PFSK-1 (cell line): Measurements from ENCODE around the gene PATL1.

Experiments used
- FOXP2 ChIP-seq: optimal IDR thresholded peaks from 2 replicates; pipeline ENCODE3; 2011; ENCODE audit warnings: borderline replicate concordance, control low read depth, inconsistent platforms; ENCODE audit not compliant: insufficient read depth; ENCODE audit errors: extremely low read length, extremely low read depth
- POLR2AphosphoS5 ChIP-seq: IDR thresholded peaks from 2 replicates; pipeline ENCODE4 v1.6.1; 2012; ENCODE audit warnings: low read depth, mild to moderate bottlenecking, control low read depth, low read length, moderate library complexity
- SIN3A ChIP-seq: IDR thresholded peaks from 2 replicates; pipeline ENCODE4 v1.6.1; 2012; ENCODE audit warnings: mild to moderate bottlenecking, low read length, moderate library complexity, borderline replicate concordance; ENCODE audit not compliant: insufficient read depth
- TAF1 ChIP-seq: IDR thresholded peaks from 2 replicates; pipeline ENCODE4 v1.6.1; 2012; ENCODE audit warnings: low read length, control low read depth, borderline replicate concordance; ENCODE audit not compliant: insufficient read depth
- TF ChIP-seq, protein P1 (sequence below), 2 experiments: IDR thresholded peaks; 2 replicates each; pipeline versions ENCODE4 v1.6.1 to v1.8.0; 2011 to 2012; ENCODE audit warnings: low read depth in 2 of 2, low read length in 2 of 2, control low read depth in 1 of 2, inconsistent platforms in 1 of 2, mild to moderate bottlenecking in 1 of 2, moderate library complexity in 1 of 2; ENCODE audit not compliant: insufficient read depth in 1 of 2

The PATL1 gene

DNA sequence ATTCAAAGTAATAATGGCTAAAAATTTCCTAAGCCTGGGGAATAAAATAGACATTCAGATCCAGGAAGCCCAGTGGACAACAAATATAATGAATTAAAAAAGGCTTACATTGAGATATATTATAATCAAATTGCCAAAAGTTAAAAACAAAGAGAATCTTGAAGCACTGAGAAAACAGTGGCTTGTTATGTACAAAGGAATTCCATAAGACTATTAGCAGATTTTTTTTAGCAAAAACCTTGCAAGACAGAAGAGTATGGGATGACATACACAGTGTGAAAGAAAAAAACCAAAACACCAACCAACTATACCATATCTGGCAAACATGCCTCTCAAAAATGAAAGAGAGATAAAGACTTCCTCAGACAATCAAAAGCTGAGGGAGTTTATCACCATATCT lies 24.1 kb upstream of the PATL1 start:
- TF ChIP-seq POLR2AphosphoS5 = no peak
- TF ChIP-seq FOXP2 = no peak
- TF ChIP-seq, protein P1, sequence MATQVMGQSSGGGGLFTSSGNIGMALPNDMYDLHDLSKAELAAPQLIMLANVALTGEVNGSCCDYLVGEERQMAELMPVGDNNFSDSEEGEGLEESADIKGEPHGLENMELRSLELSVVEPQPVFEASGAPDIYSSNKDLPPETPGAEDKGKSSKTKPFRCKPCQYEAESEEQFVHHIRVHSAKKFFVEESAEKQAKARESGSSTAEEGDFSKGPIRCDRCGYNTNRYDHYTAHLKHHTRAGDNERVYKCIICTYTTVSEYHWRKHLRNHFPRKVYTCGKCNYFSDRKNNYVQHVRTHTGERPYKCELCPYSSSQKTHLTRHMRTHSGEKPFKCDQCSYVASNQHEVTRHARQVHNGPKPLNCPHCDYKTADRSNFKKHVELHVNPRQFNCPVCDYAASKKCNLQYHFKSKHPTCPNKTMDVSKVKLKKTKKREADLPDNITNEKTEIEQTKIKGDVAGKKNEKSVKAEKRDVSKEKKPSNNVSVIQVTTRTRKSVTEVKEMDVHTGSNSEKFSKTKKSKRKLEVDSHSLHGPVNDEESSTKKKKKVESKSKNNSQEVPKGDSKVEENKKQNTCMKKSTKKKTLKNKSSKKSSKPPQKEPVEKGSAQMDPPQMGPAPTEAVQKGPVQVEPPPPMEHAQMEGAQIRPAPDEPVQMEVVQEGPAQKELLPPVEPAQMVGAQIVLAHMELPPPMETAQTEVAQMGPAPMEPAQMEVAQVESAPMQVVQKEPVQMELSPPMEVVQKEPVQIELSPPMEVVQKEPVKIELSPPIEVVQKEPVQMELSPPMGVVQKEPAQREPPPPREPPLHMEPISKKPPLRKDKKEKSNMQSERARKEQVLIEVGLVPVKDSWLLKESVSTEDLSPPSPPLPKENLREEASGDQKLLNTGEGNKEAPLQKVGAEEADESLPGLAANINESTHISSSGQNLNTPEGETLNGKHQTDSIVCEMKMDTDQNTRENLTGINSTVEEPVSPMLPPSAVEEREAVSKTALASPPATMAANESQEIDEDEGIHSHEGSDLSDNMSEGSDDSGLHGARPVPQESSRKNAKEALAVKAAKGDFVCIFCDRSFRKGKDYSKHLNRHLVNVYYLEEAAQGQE (IDR thresholded peaks at IDR 0.05; ENCODE audit: insufficient read depth in 1 of 2, low read depth in 2 of 2, low read length in 2 of 2) = no peak
- no peak for TF ChIP-seq TAF1
- TF ChIP-seq SIN3A = no peak

DNA sequence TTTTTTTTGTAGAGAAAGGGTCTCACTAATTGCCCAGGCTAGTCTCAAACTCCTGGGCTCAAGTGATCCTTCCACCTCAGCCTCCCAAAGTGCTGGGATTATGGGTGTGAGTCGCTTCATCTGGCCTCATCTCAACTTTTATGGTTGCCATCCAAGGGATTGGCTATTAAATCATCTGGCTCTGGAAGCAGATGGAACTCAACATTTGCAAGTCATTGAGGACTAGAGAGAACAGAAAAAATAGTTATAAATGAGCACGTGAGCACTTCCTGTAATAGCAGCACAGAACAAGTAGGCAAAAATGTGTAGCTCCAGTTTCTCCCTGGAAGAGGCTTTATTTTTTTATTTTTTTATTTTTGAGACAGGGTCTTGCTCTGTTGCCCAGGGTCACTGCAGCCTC lies 22.3 kb upstream of the PATL1 start:
- no peak for TF ChIP-seq TAF1
- TF ChIP-seq FOXP2 = no peak
- no peak for TF ChIP-seq POLR2AphosphoS5
- TF ChIP-seq, protein P1 (IDR thresholded peaks at IDR 0.05; ENCODE audit: insufficient read depth in 1 of 2, low read depth in 2 of 2, low read length in 2 of 2) = no peak
- TF ChIP-seq SIN3A = no peak

DNA sequence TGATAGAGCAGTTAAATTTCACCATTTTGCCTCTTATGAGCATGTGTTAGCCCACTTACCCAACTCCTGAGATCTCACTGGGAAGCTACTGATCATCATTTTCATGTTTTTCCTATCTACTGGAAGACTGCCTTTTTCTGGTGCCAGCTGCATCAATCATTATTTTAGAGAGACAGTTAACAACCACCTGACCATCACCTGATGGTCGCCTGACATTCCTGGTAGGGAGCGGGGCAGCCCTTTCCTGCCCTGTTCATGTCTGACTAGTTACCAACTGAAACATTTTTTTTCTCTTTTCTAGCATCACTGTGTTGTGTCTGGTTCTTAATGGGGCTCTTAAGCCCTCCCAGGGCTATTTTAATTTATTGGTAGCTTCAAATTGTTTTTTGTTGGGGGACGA lies 20.2 kb upstream of the PATL1 start:
- TF ChIP-seq, protein P1 (IDR thresholded peaks at IDR 0.05; ENCODE audit: insufficient read depth in 1 of 2, low read depth in 2 of 2, low read length in 2 of 2) = no peak
- TF ChIP-seq TAF1 = no peak
- no peak for TF ChIP-seq FOXP2
- TF ChIP-seq SIN3A = no peak
- TF ChIP-seq POLR2AphosphoS5 = no peak

DNA sequence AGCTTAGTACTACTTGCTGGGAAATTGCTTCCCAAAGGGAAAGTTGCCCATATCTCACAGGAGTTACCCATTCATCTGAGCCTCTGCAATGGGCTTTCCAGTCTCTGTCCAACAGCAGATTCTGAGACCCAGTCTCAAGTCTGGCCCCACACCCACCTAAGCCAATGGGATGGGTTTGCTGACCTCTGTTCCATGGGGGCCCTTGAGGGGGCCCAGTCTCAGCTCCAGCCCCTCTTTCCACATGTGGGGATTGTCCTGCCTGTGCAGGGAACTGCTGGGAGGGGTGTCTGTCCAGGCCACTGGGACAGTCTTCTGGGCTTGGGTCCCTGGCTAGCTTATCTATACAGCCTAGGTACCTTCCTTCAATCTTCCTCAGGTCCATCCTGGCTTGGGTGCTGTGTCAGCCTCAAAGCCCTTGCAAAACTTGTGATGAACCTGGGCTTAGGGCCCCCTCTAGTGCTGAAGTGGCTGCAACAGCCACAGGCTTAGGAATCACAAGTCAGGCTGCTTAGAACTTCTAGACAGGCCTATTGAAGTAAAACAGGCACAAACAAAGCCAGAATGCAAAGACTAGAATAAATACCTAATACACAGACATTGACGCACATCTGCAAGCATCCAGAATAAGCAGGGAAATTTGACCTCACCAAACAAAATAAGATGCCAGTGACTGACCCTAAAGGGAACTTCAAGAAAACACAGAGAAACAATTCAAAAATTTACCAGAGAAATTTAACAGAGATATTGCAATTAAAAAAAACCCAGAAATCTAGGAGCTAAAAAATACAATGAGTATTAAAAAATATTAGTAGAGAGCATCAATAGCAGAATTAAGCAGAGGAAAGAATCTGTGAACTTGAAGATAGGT lies 11.7 kb upstream of the PATL1 start:
- TF ChIP-seq TAF1 (no peak), POLR2AphosphoS5 (no peak), FOXP2 (no peak), SIN3A (no peak)
- TF ChIP-seq, protein P1 (IDR thresholded peaks at IDR 0.05; ENCODE audit: insufficient read depth in 1 of 2, low read depth in 2 of 2, low read length in 2 of 2) = no peak

DNA sequence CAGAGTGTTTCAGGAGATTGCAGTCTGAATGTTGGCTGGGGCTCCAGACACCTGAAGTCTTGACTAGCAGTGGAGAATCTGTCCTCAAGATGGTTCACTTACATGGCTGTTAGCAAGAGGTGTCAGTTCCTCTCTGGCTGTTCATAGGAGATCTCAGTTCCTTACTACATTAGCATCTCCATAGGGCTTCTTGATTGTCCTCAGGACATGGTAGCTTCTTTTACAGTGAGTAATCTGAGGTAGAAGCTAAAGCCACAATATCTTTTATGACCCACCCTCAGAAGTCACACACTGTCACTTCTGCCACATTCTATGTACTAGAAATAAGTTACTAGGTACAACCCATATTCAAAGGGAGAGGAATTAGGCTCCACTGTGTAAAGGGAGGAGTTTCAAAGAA lies 10.5 kb upstream of the PATL1 start:
- no peak for TF ChIP-seq TAF1
- no peak for TF ChIP-seq POLR2AphosphoS5
- TF ChIP-seq, protein P1 (IDR thresholded peaks at IDR 0.05; ENCODE audit: insufficient read depth in 1 of 2, low read depth in 2 of 2, low read length in 2 of 2) = no peak
- TF ChIP-seq FOXP2 = no peak
- TF ChIP-seq SIN3A = no peak
